Loucy (cell line): ENCODE measurements around the gene PRKCE.

Experiments
- H2AFZ ChIP-seq: fragments of 200-600 bp; sonication (generic); 2 replicates; pipeline ENCODE4 v1.6.0; 2016; ENCODE audit warnings: antibody characterized with exemption, mild to moderate bottlenecking, low read length, moderate library complexity
- H3F3A ChIP-seq: fragments of 200-600 bp; 2 replicates; pipeline ENCODE4 v1.6.0; 2016; ENCODE audit warnings: antibody characterized with exemption, low read depth, mild to moderate bottlenecking
- H3K27me3 ChIP-seq: fragments of 200-600 bp; sonication (generic); 2 replicates; pipeline ENCODE4 v1.6.1; 2014; ENCODE audit warnings: low read length, mild to moderate bottlenecking; ENCODE audit not compliant: insufficient read depth, poor library complexity, severe bottlenecking
- H3K36me3 ChIP-seq: fragments of 200-600 bp; sonication (generic); 2 replicates; pipeline ENCODE4 v1.6.1; 2016; ENCODE audit warnings: low read length; ENCODE audit not compliant: insufficient read depth
- H3K4me1 ChIP-seq: fragments of 200-600 bp; sonication (generic); 2 replicates; pipeline ENCODE4 v1.5.1; 2014; ENCODE audit warnings: low read length, mild to moderate bottlenecking; ENCODE audit not compliant: insufficient read depth, poor library complexity, severe bottlenecking
- H3K4me2 ChIP-seq: fragments of 200-600 bp; sonication (generic); 2 replicates; pipeline ENCODE4 v1.6.0; 2014; ENCODE audit warnings: antibody characterized with exemption, low read length, low read depth, mild to moderate bottlenecking; ENCODE audit not compliant: poor library complexity, severe bottlenecking
- H3K4me3 ChIP-seq: fragments of 200-600 bp; sonication (generic); 2 replicates; pipeline ENCODE4 v1.5.1; 2014; ENCODE audit warnings: low read length, mild to moderate bottlenecking, mixed read lengths; ENCODE audit not compliant: poor library complexity, severe bottlenecking
- H3K79me2 ChIP-seq: fragments of 200-600 bp; sonication (generic); 2 replicates; pipeline ENCODE4 v1.6.1; 2014; ENCODE audit warnings: low read length; ENCODE audit not compliant: insufficient read depth
- H3K9ac ChIP-seq: fragments of 200-600 bp; sonication (generic); 2 replicates; pipeline ENCODE4 v1.6.0; 2014; ENCODE audit warnings: mild to moderate bottlenecking, low read depth, low read length, moderate library complexity; ENCODE audit not compliant: poor library complexity, severe bottlenecking
- H3K9me2 ChIP-seq: fragments of 200-600 bp; sonication (generic); replicated peaks from 2 replicates; pipeline ENCODE4 v1.6.1; 2016; ENCODE audit warnings: low read depth, low read length, mixed read lengths
- H3K9me3 ChIP-seq: fragments of 200-600 bp; sonication (generic); 2 replicates; pipeline ENCODE4 v1.6.1; 2014; ENCODE audit warnings: mild to moderate bottlenecking, antibody characterized with exemption, low read length, low read depth; ENCODE audit not compliant: insufficient read depth
- H4K20me1 ChIP-seq: fragments of 200-600 bp; sonication (generic); 2 replicates; pipeline ENCODE4 v1.6.0; 2014; ENCODE audit warnings: antibody characterized with exemption, low read length, mild to moderate bottlenecking; ENCODE audit not compliant: insufficient read depth, poor library complexity, severe bottlenecking
- EZH2phosphoT487 ChIP-seq: fragments of 200-600 bp; IDR thresholded peaks from 2 replicates; pipeline ENCODE4 v1.6.1; 2018; ENCODE audit warnings: antibody characterized with exemption, mild to moderate bottlenecking, moderate library complexity, borderline replicate concordance
- TF ChIP-seq, protein P1 (sequence below): fragments of 200-600 bp; sonication (generic); conservative IDR thresholded peaks from 2 replicates; pipeline ENCODE4 v1.5.1; 2014; ENCODE audit warnings: mild to moderate bottlenecking, antibody characterized with exemption, low read length

PRKCE gene

DNA sequence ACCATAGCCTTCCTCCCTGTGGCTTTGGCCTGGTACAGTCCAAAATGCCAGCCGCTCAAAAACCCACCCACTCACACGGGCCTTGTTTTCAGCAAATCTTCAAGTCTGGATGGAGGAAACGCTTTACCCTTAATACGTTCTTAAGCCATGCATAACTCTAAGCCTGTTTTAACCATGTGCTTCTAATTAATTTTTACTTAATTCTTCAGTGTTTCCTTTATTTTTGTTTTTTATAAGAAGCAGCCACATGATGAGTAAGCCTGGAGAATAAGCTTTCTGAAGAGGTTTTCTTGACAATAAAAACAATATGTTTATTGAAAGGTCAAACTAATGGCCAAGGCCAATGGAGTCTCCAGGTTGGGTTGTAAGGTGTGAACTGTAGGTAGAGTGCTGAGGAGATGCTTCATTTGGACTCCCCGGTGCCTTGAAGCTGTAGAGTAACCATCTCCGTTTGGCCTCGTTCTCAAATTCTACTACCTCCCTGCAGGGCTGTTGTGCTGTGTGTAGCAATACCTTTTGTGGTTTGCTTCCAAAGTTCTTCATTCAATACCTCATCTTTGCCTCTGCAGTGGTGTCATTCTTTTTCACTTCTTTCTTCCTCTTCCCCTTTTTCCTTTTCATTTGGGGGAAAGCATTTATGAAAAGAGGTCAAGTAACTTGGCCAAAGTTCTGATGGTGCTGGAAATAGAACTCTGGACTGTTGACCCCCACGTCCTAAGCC lies 113.7 kb downstream of the PRKCE start:
- Histone ChIP-seq H3K27me3 (no peaks in the 10 kb centered on the region), H3K4me1 (peaks cover 14% of the 10 kb centered on the region), H3K9me2 (no peaks in the 10 kb centered on the region), H3K79me2 (peaks cover 46% of the 10 kb centered on the region), H3K4me3 (no peak overlapping the region), H3K36me3 (no peaks in the 10 kb centered on the region), H3K4me2 (no peak overlapping the region), H4K20me1 (no peaks in the 10 kb centered on the region), H3F3A (no peaks in the 10 kb centered on the region), H2AFZ (no peak overlapping the region), H3K9me3 (no peaks in the 10 kb centered on the region), H3K9ac (no peak overlapping the region)
- TF ChIP-seq EZH2phosphoT487, result no peak
- TF ChIP-seq, protein P1, sequence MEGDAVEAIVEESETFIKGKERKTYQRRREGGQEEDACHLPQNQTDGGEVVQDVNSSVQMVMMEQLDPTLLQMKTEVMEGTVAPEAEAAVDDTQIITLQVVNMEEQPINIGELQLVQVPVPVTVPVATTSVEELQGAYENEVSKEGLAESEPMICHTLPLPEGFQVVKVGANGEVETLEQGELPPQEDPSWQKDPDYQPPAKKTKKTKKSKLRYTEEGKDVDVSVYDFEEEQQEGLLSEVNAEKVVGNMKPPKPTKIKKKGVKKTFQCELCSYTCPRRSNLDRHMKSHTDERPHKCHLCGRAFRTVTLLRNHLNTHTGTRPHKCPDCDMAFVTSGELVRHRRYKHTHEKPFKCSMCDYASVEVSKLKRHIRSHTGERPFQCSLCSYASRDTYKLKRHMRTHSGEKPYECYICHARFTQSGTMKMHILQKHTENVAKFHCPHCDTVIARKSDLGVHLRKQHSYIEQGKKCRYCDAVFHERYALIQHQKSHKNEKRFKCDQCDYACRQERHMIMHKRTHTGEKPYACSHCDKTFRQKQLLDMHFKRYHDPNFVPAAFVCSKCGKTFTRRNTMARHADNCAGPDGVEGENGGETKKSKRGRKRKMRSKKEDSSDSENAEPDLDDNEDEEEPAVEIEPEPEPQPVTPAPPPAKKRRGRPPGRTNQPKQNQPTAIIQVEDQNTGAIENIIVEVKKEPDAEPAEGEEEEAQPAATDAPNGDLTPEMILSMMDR, result no peak

DNA sequence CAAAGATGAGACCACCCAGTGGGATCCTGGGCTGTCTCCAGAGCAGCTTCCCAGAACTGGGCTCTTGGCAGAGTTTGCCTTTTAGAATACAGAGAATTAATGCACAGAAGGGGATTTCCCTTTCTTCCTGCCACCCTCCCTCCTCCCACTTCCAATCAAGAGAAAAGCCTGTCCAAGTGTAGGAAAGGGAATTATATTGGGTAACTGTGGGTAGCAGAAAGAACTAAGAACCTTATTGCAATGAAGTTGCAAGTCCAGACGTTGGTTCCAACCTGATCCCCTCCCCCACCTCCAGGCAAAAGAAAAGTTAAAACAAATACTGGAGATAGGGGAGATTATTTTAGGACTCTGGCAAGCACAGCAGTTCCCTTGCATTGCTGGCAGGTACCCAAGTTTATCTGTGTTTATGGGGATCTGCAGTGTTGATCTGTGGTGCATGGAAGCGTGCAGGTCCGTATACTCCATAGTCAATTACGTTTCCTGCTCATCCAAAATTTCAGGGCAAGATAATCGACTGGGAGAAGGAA lies 114.3 kb downstream of the PRKCE start:
- Histone ChIP-seq H3K4me2 (no peak overlapping the region), H3K27me3 (no peaks in the 10 kb centered on the region), H3K9ac (no peak overlapping the region), H3F3A (no peaks in the 10 kb centered on the region), H3K36me3 (no peaks in the 10 kb centered on the region), H4K20me1 (no peaks in the 10 kb centered on the region), H2AFZ (no peak overlapping the region), H3K79me2 (peaks cover 52% of the 10 kb centered on the region), H3K9me2 (no peaks in the 10 kb centered on the region), H3K4me3 (no peak overlapping the region), H3K9me3 (no peaks in the 10 kb centered on the region), H3K4me1 (peaks cover 18% of the 10 kb centered on the region)
- TF ChIP-seq, protein P1, result no peak
- no peak for TF ChIP-seq EZH2phosphoT487

DNA sequence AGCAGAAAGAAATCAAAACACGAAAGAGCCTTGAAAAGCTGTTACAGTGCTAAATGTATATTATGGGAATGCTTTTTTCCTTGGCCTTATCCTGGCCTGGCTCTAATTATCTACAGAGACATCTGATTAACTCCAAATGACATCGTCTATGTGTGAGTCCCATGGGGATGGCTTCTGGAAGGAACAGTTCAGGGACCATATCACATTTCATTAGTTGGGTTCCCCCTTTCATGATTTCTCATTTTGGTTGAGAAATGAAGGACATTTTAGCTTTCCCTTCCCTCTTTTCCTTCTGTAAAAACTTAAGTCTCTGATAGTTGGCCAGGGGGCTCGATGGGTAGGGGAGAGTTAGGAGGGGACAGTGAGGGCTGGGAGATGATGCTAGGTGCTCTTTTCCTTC lies 116.7 kb downstream of the PRKCE start:
- Histone ChIP-seq H4K20me1 (no peaks in the 10 kb centered on the region), H3K36me3 (no peaks in the 10 kb centered on the region), H3K27me3 (no peaks in the 10 kb centered on the region), H3K9ac (no peak overlapping the region), H3K4me2 (no peak overlapping the region), H3K4me1 (peaks cover 11% of the 10 kb centered on the region), H3K9me3 (no peaks in the 10 kb centered on the region), H3F3A (no peaks in the 10 kb centered on the region), H3K4me3 (no peak overlapping the region), H3K79me2 (peaks cover 50% of the 10 kb centered on the region), H3K9me2 (no peaks in the 10 kb centered on the region), H2AFZ (no peak overlapping the region)
- TF ChIP-seq, protein P1, result no peak
- no peak for TF ChIP-seq EZH2phosphoT487
